Left renal cortex interstitium (tissue), 4 donors: ENCODE data around the gene ABCA6. TPM values are rescaled to one million over a fixed set of nuclear protein-coding genes. Genes with fewer than 3 reads are reported as not detected.
"Not testable (repeated sequence)": the region's sequence is repeated elsewhere in the genome, so short reads cannot be mapped to it uniquely, and the experiment has no call there.

Experiments used
- DNase-seq, 4 donors: peaks; one replicate each; pipeline ENCODE4 v3.0.0-alpha.2; 2013; ENCODE audit warnings: low read depth in 4 of 4, low spot score in 2 of 4, missing footprints in 1 of 4
- polyA plus RNA-seq, 4 donors: library from polyadenylated mRNA; unstranded; fragments of 120-200 nt; gene quantifications; one replicate each; pipeline ENCODE4 v1.2.1, GENCODE V29; 2013; ENCODE audit not compliant: insufficient read length in 4 of 4

The ABCA6 gene, protein sequence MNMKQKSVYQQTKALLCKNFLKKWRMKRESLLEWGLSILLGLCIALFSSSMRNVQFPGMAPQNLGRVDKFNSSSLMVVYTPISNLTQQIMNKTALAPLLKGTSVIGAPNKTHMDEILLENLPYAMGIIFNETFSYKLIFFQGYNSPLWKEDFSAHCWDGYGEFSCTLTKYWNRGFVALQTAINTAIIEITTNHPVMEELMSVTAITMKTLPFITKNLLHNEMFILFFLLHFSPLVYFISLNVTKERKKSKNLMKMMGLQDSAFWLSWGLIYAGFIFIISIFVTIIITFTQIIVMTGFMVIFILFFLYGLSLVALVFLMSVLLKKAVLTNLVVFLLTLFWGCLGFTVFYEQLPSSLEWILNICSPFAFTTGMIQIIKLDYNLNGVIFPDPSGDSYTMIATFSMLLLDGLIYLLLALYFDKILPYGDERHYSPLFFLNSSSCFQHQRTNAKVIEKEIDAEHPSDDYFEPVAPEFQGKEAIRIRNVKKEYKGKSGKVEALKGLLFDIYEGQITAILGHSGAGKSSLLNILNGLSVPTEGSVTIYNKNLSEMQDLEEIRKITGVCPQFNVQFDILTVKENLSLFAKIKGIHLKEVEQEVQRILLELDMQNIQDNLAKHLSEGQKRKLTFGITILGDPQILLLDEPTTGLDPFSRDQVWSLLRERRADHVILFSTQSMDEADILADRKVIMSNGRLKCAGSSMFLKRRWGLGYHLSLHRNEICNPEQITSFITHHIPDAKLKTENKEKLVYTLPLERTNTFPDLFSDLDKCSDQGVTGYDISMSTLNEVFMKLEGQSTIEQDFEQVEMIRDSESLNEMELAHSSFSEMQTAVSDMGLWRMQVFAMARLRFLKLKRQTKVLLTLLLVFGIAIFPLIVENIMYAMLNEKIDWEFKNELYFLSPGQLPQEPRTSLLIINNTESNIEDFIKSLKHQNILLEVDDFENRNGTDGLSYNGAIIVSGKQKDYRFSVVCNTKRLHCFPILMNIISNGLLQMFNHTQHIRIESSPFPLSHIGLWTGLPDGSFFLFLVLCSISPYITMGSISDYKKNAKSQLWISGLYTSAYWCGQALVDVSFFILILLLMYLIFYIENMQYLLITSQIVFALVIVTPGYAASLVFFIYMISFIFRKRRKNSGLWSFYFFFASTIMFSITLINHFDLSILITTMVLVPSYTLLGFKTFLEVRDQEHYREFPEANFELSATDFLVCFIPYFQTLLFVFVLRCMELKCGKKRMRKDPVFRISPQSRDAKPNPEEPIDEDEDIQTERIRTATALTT (N-terminal part only)
- polyA plus RNA-seq = 1 to 10 TPM; 1.8 to 5.4 (median 3.8) TPM

- no peak for DNase-seq
Observed at GRCh38 chr17:69141431-69142174, at the start of gene ABCA6. Gene ABCA6 (minus strand): TSS chr17:69141895. CDS start chr17:69140703, 1,192 bp downstream.

GRCh38 chr17:69188796-69189195 lies 47.1 kb upstream of the ABCA6 start:
- DNase-seq = no peak

DNA sequence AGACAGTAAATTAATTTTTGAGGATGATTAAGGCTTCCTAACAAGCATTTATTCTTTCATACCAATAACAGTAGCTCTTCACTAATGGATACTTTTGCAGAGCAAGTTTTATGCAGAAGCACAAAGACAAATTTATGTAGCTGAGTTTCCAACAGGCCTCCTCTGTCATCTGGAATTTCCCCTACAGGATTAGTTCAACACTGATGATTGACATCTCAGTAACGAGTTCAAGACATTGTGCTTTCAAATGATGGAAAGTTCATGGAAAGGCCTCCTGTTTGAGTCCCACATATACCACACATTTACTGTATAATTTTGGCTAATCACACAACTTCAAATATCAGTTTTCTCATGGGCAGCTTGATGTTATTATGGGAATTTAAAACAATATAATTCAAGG lies 46.4 kb upstream of the ABCA6 start:
- DNase-seq = no peak

GRCh38 chr17:69187294-69187693 lies 45.6 kb upstream of the ABCA6 start:
- no peak for DNase-seq

- no peak for DNase-seq
Observed at GRCh38 chr17:69179227-69179952, 37.7 kb upstream of the ABCA6 start.

DNA sequence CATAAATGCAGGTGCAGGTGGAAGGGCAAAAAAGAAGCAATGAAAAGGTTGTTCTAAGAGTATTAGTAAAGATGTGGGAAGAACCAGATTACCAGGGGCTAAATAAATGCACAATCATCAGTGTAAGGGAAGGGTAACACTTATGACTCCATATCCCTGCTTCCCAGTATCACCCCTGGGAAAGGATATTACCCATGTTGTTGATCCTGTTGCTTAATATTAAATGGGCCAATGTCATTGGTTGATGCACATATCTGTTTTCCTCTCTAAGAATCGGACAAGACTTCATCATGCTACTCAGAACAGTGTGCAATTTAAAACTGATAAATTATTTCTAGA lies 34.7 kb upstream of the ABCA6 start:
- DNase-seq = no peak

DNA sequence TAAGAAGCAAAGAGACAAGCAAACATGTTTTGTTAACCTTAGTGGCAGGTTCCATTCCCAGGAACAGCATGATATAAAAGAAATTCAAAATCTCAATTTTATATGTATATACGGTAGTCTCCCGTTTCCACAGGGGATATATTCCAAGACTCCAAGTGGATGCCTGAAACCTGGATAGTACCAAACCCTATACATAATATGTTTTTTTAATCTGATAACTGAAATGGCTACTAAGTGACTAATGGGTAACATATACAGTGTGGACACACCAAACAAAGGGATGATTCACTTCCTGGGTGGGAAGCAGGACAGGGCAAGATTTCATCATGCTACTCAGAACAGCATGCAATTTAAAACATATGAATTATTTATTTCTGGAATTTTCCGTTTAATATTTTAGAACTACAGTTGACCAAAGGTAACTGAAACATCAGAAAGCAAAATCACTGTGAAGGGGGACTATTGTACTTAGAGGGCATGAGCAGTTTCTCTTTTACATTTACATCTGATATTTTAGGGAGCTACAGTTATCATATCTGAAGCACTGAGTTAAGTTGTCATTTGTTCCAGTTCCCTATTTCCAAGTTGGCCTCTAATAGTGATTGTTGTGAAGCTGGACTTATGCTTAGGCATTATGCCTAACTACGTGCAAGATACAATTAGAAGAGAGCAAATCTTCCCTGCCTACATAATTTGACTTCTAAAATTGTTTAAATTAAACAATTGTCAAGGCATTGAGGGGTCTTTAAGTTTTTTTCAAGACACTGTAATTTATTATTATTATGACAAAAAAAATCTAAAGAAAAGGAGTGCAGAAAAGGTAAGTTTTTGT lies 34.1 kb upstream of the ABCA6 start:
- DNase-seq = no peak

DNA sequence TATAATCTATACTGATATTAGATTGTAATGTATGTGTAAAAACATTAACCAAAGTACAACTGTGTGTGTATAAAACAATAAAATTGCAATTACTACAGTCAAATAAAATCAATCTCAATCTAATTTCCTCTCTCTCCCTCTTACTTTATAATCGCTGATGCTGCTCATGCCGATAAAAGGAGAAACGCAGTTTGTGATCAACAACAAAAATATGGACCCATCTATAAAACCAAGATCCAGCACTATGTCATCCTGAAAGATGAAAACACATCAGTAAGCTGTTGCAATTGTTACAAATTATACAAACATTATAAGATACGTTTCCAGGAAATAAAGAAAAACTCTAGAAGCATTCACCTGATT lies 33.5 kb upstream of the ABCA6 start:
- DNase-seq = no peak

- no peak for DNase-seq
Observed at GRCh38 chr17:69173118-69173517, 31.4 kb upstream of the ABCA6 start.

GRCh38 chr17:69170377-69170776 lies 28.7 kb upstream of the ABCA6 start:
- no peak for DNase-seq

DNA sequence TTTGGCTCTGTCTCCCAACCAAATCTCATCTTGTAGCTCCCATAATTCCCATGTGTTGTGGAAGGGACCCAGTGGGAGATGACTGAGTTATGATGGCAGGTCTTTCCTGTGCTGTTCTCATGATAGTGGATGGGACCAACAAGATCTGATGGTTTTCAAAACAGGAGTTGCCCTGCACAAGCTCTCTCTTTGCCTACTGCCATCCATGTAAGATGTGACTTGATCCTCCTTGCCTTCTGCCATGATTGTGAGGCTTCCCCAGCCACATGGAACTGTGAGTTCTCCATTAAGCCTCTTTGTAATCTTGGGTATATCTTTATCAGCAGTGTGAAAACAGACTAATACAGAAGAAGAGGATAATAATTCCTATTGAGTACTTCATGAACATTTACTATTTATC lies 26.9 kb upstream of the ABCA6 start:
- not testable (repeated sequence) for DNase-seq

GRCh38 chr17:69166957-69167356 lies 25.3 kb upstream of the ABCA6 start:
- no peak for DNase-seq

GRCh38 chr17:69164206-69164605 lies 22.5 kb upstream of the ABCA6 start:
- DNase-seq = no peak

DNA sequence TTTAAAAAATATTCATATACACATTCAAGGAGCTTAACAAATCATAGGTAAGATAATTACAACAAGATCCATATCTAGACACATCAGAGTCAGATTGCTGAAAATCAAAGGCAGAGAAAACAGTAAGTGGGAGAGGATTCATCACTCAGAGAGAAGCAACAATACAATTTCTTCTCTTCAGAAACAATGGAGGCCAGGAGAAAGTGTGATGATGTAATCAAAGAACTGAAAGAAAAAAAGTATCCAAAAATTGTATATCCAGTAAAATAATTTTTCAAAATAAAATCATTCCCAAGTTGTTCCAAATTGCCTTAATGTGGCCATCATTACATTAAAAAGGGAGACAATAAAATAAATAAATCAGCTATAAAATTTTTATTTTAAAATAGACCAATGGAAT lies 17.7 kb upstream of the ABCA6 start:
- no peak for DNase-seq

DNA sequence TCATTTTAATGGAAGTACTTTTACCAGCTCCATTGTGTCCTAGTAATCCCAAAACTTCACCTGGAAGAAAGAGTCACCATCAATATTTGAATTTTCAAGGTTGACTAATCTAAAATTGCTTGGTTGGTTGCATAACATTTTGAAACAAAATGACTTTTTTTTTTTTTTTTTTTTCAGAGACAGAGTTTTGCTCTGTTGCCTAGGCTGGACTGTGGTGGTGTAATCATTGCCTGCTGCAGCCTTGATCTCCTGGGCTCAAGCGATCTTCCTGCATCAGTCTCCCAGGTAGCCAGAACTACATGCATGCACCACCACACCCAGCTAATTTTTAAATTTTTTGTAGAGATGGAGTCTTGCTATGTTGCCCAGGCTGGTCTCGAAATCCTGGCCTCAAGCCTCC lies 12.6 kb upstream of the ABCA6 start:
- no peak for DNase-seq

DNA sequence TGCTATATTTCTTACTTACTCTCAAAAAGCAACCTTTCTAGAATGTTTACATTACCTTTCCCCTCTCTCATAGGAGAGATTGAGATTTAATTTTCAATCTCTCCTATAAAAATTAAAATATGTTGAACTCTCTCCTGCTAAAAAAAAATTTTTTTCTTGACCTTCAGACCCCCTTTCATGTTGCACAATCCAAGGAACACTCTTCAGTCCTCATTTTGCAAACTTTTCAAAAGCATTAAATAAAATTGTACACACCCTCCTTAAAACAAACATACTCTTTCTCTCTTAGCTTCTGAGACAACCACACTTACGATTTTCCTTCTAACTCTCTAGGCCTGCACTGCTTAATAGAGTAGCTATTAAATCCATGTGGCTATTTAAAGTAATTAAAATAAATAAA lies 8.6 kb upstream of the ABCA6 start:
- no peak for DNase-seq

DNA sequence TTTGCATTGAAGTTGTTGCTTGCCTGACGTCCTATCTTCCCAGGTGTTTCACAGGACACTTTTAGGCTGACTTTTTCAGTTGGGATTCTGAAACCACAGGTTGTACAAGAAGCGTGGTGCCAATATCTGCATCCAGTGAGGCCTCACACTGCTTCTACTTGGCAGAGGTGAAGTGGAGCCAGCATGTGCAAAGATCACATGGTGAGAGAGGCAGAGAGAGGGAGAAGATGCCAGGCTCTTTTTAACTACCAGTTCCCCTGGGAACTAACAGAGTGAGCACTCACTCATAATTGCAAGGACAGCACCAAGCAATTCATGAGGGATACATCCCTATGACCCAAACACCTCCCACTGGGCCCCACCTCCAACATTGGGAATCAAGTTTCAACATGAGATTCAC lies 5.8 kb upstream of the ABCA6 start:
- no peak for DNase-seq

DNA sequence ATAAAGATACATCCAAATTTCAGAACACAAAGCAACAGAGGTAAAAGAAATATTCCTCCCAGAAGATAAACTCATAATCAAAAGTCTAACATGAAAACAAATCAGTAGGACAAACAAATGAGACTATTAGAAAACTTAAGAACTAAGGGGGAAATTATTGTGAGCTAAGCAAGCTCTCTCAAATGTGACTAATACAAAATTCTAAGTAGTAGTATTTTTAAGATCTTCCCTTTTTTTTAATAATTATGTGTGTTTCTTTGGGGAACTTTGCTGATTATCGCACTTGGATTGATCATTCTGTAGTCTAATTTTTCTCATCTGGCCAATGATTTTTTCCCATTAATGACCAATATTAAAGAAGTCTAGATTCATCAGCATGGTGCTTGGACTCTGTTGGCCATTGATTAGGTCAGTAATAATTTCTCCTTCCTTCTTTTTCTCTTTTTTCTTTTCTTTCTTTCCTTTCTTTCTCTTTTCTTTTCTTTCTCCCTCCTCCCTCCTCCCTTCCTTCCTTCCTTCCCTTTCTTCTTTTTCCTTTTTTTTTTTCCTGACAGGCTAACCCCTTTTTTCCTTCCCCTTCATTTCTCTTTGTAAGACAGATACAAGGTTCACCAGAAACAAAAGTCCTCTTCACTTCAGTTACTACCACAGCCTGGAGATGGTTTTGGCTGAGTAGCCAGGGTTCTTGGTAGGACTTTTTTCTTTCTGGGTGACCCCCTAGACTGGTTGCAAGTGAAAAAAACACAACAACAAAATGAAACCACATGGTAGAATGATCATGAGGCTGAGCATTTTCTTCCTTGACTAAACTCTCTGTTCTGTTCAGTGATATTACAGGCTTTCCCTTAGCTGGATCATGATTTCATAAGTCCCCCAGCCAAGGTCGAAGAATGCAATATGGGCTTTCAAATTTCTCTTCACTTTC lies 2.9 kb upstream of the ABCA6 start:
- no peak for DNase-seq
